Measurements from ENCODE around the gene ZNF556.
"Not testable (repeated sequence)": the region's sequence is repeated elsewhere in the genome, so short reads cannot be mapped to it uniquely, and the experiment has no call there.

The ZNF556 gene

GRCh38 chr19:2854849-2855248 lies 12.3 kb upstream of the ZNF556 start:
- DNase-seq = no peak

DNA sequence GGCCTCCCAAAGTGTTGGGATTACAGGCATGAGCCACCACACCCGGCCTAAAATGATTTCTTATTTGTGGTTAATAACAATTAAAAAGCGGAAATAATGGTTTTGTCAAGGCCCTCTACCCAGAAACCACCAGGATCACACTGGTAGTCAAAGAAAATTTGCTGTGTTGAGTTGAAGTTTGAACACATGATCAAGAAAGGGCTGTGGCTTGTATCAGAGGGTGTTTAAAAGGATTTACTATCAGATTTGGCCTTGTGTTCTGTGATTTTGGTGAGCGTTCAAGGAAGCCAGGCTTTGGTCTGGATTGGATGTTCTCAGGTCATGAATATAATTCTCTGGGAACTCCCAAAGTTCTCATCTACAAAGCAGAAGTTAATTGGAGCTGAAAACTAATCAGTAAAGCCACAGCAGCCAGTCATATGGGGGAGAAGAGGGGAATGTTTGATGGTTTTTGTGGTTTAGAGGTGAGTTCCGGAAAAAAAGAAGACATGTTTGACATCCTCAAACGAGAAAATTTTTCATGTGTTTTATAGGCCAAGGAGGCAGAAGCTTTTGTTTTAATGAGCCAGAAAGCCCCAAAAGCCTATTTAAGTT lies 10.6 kb upstream of the ZNF556 start:
- peak in 1 of 2 donors; percentile 51 for DNase-seq

DNA sequence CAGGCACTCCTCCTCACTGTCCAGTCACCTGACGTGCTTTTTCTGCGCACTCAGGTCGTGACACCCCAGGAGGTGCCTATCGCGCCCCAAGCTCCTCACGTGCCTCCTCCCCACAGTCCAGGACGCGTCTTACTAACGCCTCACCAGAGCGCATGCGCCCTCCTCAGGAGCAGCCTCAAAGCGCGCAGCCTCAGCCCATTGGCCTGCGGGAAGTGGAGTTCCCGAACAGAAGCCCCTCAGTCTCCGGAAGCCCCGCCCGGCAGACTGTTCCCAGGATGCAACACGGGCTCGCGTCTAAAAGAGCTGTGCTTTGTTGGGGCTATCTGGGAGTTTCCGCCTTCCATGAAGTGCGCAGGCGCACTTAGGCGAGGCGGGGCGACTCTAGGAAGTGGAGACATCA lies 8.3 kb upstream of the ZNF556 start:
- no peak for DNase-seq

- no peak for DNase-seq
Observed at GRCh38 chr19:2863816-2864215, 3.3 kb upstream of the ZNF556 start.

GRCh38 chr19:2865334-2866100 lies 1.6 kb upstream of the ZNF556 start:
- no peak for DNase-seq

GRCh38 chr19:2866495-2867024 lies 575 bp upstream of the ZNF556 start:
- no peak for DNase-seq

- no peak for DNase-seq
Observed at GRCh38 chr19:2869618-2870017, 2.5 kb downstream of the ZNF556 start.

DNA sequence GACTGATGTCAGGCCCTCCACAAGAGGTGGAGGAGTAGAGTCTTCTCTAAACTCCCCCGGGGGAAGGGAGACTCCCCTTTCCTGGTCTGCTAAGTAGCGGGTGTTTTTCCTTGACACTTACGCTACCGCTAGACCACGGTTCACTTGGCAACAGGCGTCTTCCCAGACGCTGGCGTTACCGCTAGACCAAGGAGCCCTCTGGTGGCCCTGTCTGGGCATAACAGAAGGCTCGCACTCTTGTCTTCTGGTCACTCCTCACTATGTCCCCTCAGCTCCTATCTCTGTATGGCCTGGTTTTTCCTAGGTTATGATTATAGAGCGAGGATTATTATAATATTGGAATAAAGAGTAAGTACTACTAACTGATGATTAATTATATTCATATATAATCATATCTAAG lies 5.0 kb downstream of the ZNF556 start:
- DNase-seq = peak; percentile 11 to 24

DNA sequence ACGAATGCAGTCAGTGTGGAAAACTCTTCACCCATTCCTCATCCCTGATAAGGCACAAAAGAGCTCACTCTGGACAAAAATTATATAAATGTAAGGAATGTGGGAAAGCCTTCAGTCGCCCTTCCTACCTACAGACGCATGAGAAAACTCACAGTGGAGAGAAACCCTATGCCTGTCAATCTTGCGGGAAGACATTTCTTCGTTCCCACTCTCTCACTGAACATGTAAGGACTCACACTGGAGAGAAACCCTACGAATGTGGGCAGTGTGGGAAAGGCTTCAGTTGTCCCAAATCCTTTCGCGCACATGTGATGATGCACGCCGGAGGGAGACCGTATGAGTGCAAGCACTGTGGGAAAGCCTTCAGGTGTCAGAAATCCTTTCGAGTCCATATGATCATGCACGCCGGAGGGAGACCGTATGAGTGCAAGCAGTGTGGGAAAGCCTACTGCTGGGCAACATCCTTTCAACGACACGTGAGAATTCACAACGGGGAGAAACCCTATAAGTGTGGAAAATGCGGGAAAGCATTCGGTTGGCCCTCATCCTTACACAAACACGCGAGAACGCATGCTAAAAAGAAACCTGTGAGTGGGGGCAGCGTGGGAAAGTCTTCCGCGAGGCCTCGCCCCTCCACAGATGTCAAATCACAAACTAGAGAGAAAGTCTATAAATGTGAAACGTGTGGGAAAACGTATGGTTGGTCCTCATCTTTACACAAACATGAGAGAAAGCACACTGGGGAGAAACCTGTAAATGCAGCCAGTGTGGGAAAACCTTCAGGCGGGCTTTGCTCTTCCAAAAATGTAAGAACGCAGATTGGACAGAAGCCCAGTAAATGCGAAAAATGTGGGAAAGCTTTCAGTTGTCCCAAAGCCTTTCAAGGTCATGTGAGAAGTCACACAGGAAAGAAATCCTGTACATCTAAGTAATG lies 10.5 kb downstream of the ZNF556 start:
- DNase-seq = no peak

DNA sequence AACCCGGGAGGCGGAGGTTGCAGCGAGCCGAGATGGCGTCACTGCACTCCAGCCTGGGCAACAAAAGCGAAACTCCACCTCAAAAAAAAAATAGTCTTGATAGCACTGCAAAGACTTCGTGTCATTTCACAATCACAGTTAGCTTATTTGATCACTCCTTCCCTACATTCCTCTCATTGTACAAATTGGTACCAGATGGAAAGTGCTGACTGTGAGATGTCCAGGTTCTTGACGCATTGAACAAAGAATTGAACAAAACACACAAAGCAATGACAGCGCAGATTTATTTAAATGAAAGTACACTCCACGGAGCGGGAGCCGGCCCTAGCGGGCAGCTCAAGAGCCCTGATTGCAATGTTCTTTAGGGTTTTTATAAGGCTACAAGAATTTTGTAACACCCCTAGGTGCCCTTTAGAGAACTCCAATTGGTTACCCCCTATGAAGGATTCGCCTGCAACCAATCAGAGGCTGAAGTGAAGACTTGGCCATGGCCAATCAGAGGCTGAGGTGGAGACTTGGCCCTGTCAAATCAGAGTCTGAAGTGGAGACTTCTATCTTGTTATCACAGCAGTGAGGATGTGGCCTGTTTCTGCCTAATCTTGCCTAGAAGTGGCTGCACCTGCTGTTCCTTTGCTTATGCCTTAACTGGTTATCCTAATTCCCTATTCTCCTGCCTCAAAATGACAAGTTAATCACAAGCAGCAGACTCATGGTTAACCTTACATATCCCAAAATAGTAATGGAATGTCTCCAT lies 16.7 kb downstream of the ZNF556 start:
- DNase-seq = no peak

GRCh38 chr19:2885736-2886135 lies 18.6 kb downstream of the ZNF556 start:
- no peak for DNase-seq

DNA sequence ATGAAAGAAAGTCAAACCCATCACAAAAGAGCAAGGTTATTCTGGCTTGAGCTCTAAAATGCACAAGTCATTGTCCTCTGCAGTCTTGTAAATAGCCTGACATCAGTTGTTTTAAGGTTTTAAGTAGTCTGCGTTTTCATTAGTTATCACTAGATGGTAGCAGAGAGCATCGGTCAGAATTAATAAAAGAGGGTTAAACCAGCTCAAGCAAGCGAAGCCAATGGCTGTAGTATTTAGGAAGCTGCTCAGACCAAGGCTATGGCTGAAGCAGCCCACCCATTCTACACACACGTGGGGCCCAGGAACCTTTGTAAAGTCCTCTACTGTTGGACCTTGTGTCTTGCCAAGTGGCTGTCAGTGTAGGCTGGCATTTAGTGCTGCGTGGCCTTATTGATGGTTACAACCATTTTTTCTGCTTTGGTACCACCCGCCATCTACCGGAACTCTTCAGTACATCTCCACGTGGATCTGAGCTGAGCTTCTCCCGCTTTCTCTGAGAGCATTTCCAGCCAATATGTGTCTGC lies 20.3 kb downstream of the ZNF556 start:
- DNase-seq = peak in 1 of 2 donors; percentile 48

- peak; percentile 66 to 86 for DNase-seq
Observed at GRCh38 chr19:2888731-2889224, 21.6 kb downstream of the ZNF556 start.

DNA sequence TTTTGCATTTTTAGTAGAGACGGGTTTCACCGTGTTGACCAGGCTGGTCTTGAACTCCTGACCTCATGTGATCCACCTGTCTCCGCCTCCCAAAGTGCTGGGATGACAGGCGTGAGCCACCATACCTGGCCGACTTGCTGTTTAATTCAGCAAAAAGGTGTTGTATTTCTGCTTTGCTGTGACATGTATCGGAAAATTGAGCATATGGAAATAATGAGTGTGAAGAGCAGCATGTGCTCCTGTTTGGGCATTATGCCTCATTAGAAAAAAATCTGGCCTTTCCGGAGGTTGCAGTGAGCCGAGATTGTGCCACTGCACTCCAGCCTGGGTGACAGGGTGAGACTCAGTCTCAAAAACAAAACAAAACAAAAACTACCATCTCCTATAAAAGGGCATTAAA lies 23.4 kb downstream of the ZNF556 start:
- DNase-seq = not testable (repeated sequence)

DNA sequence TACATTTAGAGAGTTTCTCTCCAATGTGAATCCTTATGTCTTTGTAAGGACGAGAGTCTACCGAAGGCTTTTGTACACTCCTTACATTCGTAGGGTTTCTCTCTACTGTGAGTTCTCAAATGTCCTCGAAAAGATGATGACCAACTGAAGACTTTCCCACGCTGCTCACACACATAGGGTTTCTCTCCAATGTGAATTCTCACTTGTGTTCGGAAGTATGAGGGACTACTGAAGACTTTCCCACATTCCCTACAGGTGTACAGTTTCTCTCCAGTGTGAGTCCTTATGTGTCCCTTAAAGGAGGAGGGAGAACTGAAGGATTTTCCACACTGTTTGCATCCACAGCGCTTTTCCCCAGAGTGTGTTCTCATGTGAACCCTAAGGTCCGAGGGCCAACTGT lies 29.6 kb downstream of the ZNF556 start:
- no peak for DNase-seq

GRCh38 chr19:2900296-2901252 lies 33.4 kb downstream of the ZNF556 start, which contains the start of gene ZNF57:
TSS of gene ZNF57 (plus strand) at chr19:2900928. CDS start at chr19:2901046, 118 bp downstream.
- peak; percentile 97 to 98 for DNase-seq

GRCh38 chr19:2902590-2903218 lies 35.6 kb downstream of the ZNF556 start:
- DNase-seq = no peak

GRCh38 chr19:2903326-2903725 lies 36.2 kb downstream of the ZNF556 start:
- not testable (repeated sequence) for DNase-seq

DNA sequence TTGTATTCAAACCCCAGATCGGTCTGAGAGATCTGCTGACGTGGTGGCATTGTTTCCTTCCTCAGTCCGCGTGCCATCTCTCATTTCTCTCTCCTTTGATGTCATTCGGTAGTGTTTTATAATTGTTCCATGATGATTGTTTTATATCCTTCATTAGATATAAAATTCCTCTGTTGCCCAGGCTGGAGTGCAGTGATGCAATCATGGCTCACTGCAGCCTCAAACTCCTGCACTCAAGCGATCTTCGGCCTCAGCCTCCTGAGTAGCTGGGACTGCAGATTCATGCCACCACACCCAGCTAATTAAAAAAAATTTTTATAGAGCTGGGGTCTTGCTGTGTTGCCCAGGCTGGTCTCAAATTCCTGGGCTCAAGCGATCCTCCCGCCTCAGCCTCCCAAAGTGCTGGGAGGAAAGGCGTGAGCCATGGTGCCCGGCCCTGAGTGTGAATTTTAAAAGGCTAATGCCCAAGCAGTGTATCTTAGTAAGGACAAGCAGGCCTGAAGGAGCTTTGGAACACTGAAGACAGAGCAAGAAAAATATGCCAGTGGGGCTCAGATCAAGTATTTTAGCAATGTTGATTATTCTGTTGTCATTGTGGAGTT lies 38.9 kb downstream of the ZNF556 start:
- DNase-seq = no peak
